ENCODE measurements around the gene TEX26.
A peak's percentile ranks its signal among the peaks of the same experiment; 100 is the strongest.

TEX26 gene

GRCh38 chr13:31009166-31009565, 76.7 kb downstream of the TEX26 start:
- no peak for TF ChIP-seq CTCF (IDR thresholded peaks at IDR 0.05; ENCODE audit: insufficient read depth, low read depth, low read length, missing control alignments)
- no peak for DNase-seq (ENCODE audit: low read depth)
- H3K4me3 ChIP-seq (ENCODE audit: low read depth, low read length) = no peak overlapping the region

GRCh38 chr13:31010296-31010695, 77.8 kb downstream of the TEX26 start:
- no peak for DNase-seq (ENCODE audit: low read depth)
- no peak for TF ChIP-seq CTCF (IDR thresholded peaks at IDR 0.05; ENCODE audit: insufficient read depth, low read depth, low read length, missing control alignments)
- no peak overlapping the region for H3K4me3 ChIP-seq (ENCODE audit: low read depth, low read length)

GRCh38 chr13:31011193-31011860, 78.9 kb downstream of the TEX26 start:
- no peak overlapping the region for H3K4me3 ChIP-seq (ENCODE audit: low read depth, low read length)
- DNase-seq (ENCODE audit: low read depth) = peak; percentile 9
- no peak for TF ChIP-seq CTCF (IDR thresholded peaks at IDR 0.05; ENCODE audit: insufficient read depth, low read depth, low read length, missing control alignments)

- TF ChIP-seq CTCF (IDR thresholded peaks at IDR 0.05; ENCODE audit: insufficient read depth, low read depth, low read length, missing control alignments) = no peak
- H3K4me3 ChIP-seq (ENCODE audit: low read depth, low read length) = no peak overlapping the region
- peak; percentile 29 for DNase-seq (ENCODE audit: low read depth)
Observed at GRCh38 chr13:31011901-31012654, 79.6 kb downstream of the TEX26 start.

- no peak for DNase-seq (ENCODE audit: low read depth)
- TF ChIP-seq CTCF (IDR thresholded peaks at IDR 0.05; ENCODE audit: insufficient read depth, low read depth, low read length, missing control alignments) = no peak
- H3K4me3 ChIP-seq (ENCODE audit: low read depth, low read length) = no peak overlapping the region
Observed at GRCh38 chr13:31012655-31013024, 80.2 kb downstream of the TEX26 start.

GRCh38 chr13:31014456-31014855, 82.0 kb downstream of the TEX26 start:
- DNase-seq (ENCODE audit: low read depth) = no peak
- TF ChIP-seq CTCF (IDR thresholded peaks at IDR 0.05; ENCODE audit: insufficient read depth, low read depth, low read length, missing control alignments) = no peak
- H3K4me3 ChIP-seq (ENCODE audit: low read depth, low read length) = no peak overlapping the region
